Transverse colon (tissue), 4 donors: ENCODE data around the gene FAM131A. TPM values are rescaled to one million over a fixed set of nuclear protein-coding genes. Genes with fewer than 3 reads are reported as not detected.

Source experiments
- DNase-seq: peaks from one replicate; pipeline ENCODE4 v3.0.0-alpha.2; 2019
- H3K27ac ChIP-seq, 4 donors: fragments of 200-600 bp; sonication (generic); 2 replicates each; pipeline ENCODE4 v1.5.1; 2016 to 2018; ENCODE audit warnings: inconsistent platforms in 4 of 4
- H3K27me3 ChIP-seq: fragments of 200-600 bp; sonication (generic); 2 replicates; pipeline ENCODE4 v1.5.1; 2017; ENCODE audit warnings: inconsistent platforms
- H3K36me3 ChIP-seq, 4 donors: fragments of 200-600 bp; sonication (generic); 2 replicates each; pipeline ENCODE4 v1.5.1; 2017 to 2019; ENCODE audit warnings: inconsistent platforms in 4 of 4
- H3K4me1 ChIP-seq, 4 donors: fragments of 200-600 bp; sonication (generic); 2 replicates each; pipeline ENCODE4 v1.5.1; 2017 to 2020; ENCODE audit warnings: inconsistent platforms in 4 of 4
- H3K4me3 ChIP-seq, 4 donors: fragments of 200-600 bp; sonication (generic); 1 replicate in 1 of 4; 2 replicates in 3 of 4; pipeline versions ENCODE4 v1.5.1 to v1.6.1; 2017 to 2019; ENCODE audit warnings: inconsistent platforms in 4 of 4
- H3K9me3 ChIP-seq, 2 donors: fragments of 200-600 bp; sonication (generic); 2 replicates each; pipeline ENCODE4 v1.5.1; 2017 to 2019; ENCODE audit warnings: inconsistent platforms in 2 of 2
- EP300 ChIP-seq: sonication (generic); formaldehyde crosslinking; IDR thresholded peaks from one replicate; pipeline ENCODE4 v1.6.1; 2017; ENCODE audit warnings: antibody characterized with exemption, low read depth
- POLR2A ChIP-seq: fragments of 450-650 bp; IDR thresholded peaks from one replicate; pipeline ENCODE4 v1.6.1; 2016; ENCODE audit warnings: antibody characterized with exemption, mild to moderate bottlenecking, moderate library complexity
- POLR2AphosphoS5 ChIP-seq, 3 donors: sonication (generic); formaldehyde crosslinking; IDR thresholded peaks; one replicate each; pipeline ENCODE4 v1.6.1; 2016; ENCODE audit warnings: antibody characterized with exemption in 3 of 3
- WGBS, 2 donors: methylation state at CpG; one replicate each; pipeline ENCODE4 v1.1.5; 2018; ENCODE audit warnings: low coverage in 1 of 2; 5-methylcytosine and 5-hydroxymethylcytosine counted together
- in situ Hi-C, 4 donors: fragments of 200-750 bp; cut with MboI; loops; one replicate each; pipeline versions ENCODE4 v1.15.0 to v1.15.1; 2017; ENCODE audit warnings: low sequenced_read_pairs in 3 of 4, low pct_ligation_motif_present in 1 of 4, low pct_unique_long_range_greater_than_20kb in 1 of 4
- intact Hi-C: fragments of 100-400 bp; cut with DNase I; formaldehyde crosslinking; loops from one replicate; pipeline ENCODE4 v1.15.1; 2023; ENCODE audit warnings: low total_unique reads
- total RNA-seq, 4 donors: library from RNA; depleted of rRNA; stranded (reverse); fragments of >200 nt; gene quantifications; one replicate each; pipeline ENCODE4 v1.1.0, GENCODE V29; 2016
- TF ChIP-seq, protein P1 (sequence below), 5 experiments: fragments of 200-600 bp in 3 of 5; fragments of 450-650 bp in 2 of 5; sonication (generic) in 3 of 5; IDR thresholded peaks; 1 replicate in 2 of 5; 2 replicates in 3 of 5; pipeline ENCODE4 v1.5.1; 2016 to 2017; ENCODE audit warnings: antibody characterized with exemption in 5 of 5, inconsistent platforms in 3 of 5, mild to moderate bottlenecking in 2 of 5, moderate library complexity in 1 of 5

Gene FAM131A
- total RNA-seq, 4 donors from 2014 or later, result 18.5 to 41.1 (median 28.8) TPM

DNA sequence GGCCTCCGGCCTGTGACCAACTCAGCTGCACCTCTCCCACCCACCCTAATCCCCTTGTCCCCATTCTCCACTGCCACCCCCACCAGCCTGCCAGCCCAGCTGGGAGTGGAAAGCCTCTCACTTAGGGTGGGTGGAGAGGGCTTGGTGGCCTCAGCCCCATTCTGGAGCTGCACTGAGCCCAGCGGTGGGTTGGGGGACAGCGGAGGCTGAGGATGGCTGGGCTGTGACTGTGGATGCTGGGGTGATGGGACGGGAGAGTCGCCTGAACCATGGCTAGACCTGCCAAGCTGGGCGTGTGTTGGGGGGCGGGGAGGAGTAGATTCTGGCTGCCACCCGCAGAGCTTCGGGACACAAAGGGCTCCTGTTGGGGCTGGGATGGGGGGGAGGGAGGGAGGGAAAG is 22.2 kb downstream of the FAM131A start:
- DNase-seq, result no peak
- in situ Hi-C loops (loop anchor here in 1 of 4 donors (25.0 kb wide), 1 partner anchor 428 kb away; no protein-coding TSS in a partner anchor), intact Hi-C loops (loop anchor here (10.0 kb wide), 2 partner anchors 55 to 155 kb away; no protein-coding TSS in a partner anchor)
- TF ChIP-seq POLR2A (no peak), EP300 (no peak), POLR2AphosphoS5 (IDR thresholded peaks at IDR 0.05) (no peak)
- TF ChIP-seq, protein P1, sequence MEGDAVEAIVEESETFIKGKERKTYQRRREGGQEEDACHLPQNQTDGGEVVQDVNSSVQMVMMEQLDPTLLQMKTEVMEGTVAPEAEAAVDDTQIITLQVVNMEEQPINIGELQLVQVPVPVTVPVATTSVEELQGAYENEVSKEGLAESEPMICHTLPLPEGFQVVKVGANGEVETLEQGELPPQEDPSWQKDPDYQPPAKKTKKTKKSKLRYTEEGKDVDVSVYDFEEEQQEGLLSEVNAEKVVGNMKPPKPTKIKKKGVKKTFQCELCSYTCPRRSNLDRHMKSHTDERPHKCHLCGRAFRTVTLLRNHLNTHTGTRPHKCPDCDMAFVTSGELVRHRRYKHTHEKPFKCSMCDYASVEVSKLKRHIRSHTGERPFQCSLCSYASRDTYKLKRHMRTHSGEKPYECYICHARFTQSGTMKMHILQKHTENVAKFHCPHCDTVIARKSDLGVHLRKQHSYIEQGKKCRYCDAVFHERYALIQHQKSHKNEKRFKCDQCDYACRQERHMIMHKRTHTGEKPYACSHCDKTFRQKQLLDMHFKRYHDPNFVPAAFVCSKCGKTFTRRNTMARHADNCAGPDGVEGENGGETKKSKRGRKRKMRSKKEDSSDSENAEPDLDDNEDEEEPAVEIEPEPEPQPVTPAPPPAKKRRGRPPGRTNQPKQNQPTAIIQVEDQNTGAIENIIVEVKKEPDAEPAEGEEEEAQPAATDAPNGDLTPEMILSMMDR (IDR thresholded peaks at IDR 0.05), result no peak
- Histone ChIP-seq H3K9me3 (no peaks in the 10 kb centered on the region), H3K36me3 (peaks cover 0 to 7% (median 0%) of the 10 kb centered on the region in 4 donors), H3K4me3 (peak overlapping the region in 1 of 4 donors; percentile 76), H3K27ac (no peak overlapping the region), H3K4me1 (peaks cover 7 to 35% (median 28%) of the 10 kb centered on the region in 4 donors), H3K27me3 (no peaks in the 10 kb centered on the region)
- WGBS, 2 donors, result 77% methylated on average over 9 of the region's 9 CpGs; no CpG with 5 or more reads in 1 of the 2 donors

DNA sequence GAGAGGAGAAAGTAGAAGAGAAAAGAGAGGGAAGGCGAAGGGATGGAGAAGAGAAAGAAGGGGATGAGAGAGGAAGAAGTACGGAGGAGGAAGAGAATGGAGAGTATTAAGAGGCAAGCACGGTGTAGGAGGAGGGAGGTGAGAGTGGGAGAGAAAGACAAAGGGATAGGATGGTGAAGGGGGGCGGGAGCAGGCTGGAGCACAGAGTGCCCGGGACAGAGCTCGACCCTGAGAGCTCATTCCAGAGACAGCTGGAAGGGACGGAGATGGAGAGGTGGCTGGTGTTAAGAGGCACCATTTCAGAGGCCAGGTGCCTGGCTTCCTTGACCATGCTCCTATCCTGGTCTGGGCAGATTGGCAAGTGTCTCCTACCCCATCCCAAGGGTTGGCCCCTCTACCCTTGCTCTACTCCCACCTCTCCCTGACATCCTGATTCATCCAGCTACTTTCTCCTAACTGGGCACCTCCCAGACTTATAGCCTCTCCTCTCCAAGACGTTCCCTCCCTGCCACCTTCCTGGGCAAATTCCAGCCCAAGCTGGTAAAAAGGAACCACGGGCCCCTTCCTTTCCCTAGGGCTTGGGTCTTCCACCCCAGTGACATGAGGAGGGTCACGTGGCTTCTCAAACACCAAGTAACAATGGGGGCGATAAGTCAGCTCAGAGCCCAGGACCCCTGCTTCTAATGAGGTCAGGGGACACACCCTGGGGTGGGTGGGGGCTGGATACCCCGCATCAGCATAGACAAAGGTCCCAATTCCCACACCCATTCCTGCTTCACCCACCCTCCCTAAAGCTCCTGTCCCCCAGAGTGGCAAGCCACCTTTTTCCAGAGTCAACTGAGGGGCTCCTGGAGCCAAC is 22.9 kb downstream of the FAM131A start:
- intact Hi-C loops, result loop anchor here (10.0 kb wide), 1 partner anchor 155 kb away; no protein-coding TSS in a partner anchor
- TF ChIP-seq, protein P1 (IDR thresholded peaks at IDR 0.05), result no peak
- TF ChIP-seq POLR2AphosphoS5 (IDR thresholded peaks at IDR 0.05) (no peak), POLR2A (no peak), EP300 (no peak)
- Histone ChIP-seq H3K4me3 (peak overlapping the region; percentile 76 to 95 (median 90)), H3K27me3 (no peaks in the 10 kb centered on the region), H3K27ac (peak overlapping the region; percentile 94 to 100 (median 97)), H3K36me3 (peaks cover 0 to 7% (median 2%) of the 10 kb centered on the region in 4 donors), H3K4me1 (peaks cover 7 to 38% (median 29%) of the 10 kb centered on the region in 4 donors), H3K9me3 (no peaks in the 10 kb centered on the region)
- no peak for DNase-seq
- in situ Hi-C loops, result loop anchor here in 1 of 4 donors (25.0 kb wide), 1 partner anchor 427 kb away; no protein-coding TSS in a partner anchor
- 45 to 61% methylated on average over 8 to 12 of the region's 12 CpGs for WGBS, 2 donors

DNA sequence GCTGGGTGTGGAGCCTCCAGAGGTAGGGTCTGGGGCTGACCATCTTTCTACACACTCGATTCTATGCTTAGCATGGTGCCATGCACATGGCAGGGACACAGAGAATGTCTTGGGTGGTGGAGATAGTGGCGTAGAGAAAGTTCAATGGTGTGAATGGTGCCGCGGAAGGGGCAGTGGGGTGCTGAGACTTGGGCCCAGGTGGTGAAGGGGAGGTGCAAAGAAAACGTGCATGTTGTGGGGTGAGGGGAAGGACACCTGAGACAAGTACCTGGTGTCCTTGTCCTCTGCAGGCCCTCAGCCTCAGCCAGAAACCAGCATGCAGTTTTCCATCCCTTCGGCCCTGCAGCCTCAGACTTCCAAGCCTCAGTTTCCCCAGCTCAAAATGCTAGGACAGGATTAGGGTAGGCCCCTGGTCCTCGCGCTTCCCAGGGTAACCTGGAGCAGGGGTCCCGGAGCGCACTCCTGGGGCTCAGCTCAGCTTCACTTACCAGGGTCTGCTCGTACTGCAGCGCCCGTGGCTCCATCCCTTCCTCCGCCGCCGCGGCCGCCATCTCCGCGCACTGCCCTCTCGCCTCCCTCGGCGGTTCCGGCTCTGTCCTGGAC is 23.6 kb downstream of the FAM131A start:
- H3K4me3 ChIP-seq, result peak overlapping the region; percentile 76 to 95 (median 90)
- intact Hi-C loops (loop anchor here (10.0 kb wide), 1 partner anchor 154 kb away; no protein-coding TSS in a partner anchor), in situ Hi-C loops (loop anchor here in 1 of 4 donors (25.0 kb wide), 1 partner anchor 426 kb away; no protein-coding TSS in a partner anchor)
- no peaks in the 10 kb centered on the region for H3K9me3 ChIP-seq
- 0 to 11% methylated on average over 1 to 6 of the region's 24 CpGs for WGBS, 2 donors
- peak; percentile 48 for TF ChIP-seq POLR2A
- TF ChIP-seq EP300, result no peak
- TF ChIP-seq POLR2AphosphoS5 (IDR thresholded peaks at IDR 0.05), result no peak
- TF ChIP-seq, protein P1 (IDR thresholded peaks at IDR 0.05), result no peak
- no peak for DNase-seq
- H3K27me3 ChIP-seq, result no peaks in the 10 kb centered on the region
- peaks cover 7 to 38% (median 29%) of the 10 kb centered on the region in 4 donors for H3K4me1 ChIP-seq
- H3K27ac ChIP-seq, result peak overlapping the region; percentile 94 to 100 (median 97)
- peaks cover 0 to 7% (median 3%) of the 10 kb centered on the region in 4 donors for H3K36me3 ChIP-seq
